Endothelial cell of umbilical vein (primary cell): Measurements from ENCODE around the gene C16orf86. TPM values are rescaled to one million over a fixed set of nuclear protein-coding genes. Genes with fewer than 3 reads are reported as not detected.

Experiments
- BruUV-seq: library from RNA; stranded (reverse); fragments of 400-500 nt; replicated peaks from 2 replicates; lab custom pipeline; 2021; lab: Mats Ljungman, UMichigan
- CTCF ChIA-PET: fragments of 300-600, 350-600 bp; sonication (Branson Sonifier 250); formaldehyde crosslinking; loops from one replicate; lab custom pipeline; 2021; ENCODE audit warnings: antibody characterized with exemption, inconsistent platforms; lab: Charles Lee
- POLR2A ChIA-PET: fragments of 300-600, 350-600 bp; sonication (Branson Sonifier 250); formaldehyde crosslinking; loops from one replicate; lab custom pipeline; 2021; ENCODE audit warnings: antibody characterized with exemption, inconsistent platforms; lab: Charles Lee
- DNase-seq: peaks from one replicate; pipeline ENCODE4 v3.0.0-alpha.2; 2011; ENCODE audit warnings: low read depth, low spot score
- FAIRE-seq: peaks from 2 replicates; lab custom pipeline; 2011; peaks lifted over from hg19 to GRCh38; lab: Jason Lieb, UNC
- H2AFZ ChIP-seq: 2 replicates; pipeline ENCODE4 v1.6.0; 2012; ENCODE audit warnings: low read depth, low read length, control low read depth, inconsistent platforms
- H3K27ac ChIP-seq: 2 replicates; pipeline ENCODE4 v1.5.1; 2011; ENCODE audit warnings: low read depth, mild to moderate bottlenecking, control low read depth, low read length, moderate library complexity; ENCODE audit not compliant: insufficient read depth
- H3K27me3 ChIP-seq, 2 experiments: 2 replicates each; pipeline versions ENCODE4 v1.6.0 to v1.6.1; 2011; ENCODE audit warnings: low read length in 2 of 2, mixed read lengths in 1 of 2; ENCODE audit not compliant: control insufficient read depth in 2 of 2, insufficient read depth in 2 of 2
- H3K36me3 ChIP-seq, 2 experiments: 2 replicates in 1 of 2; 3 replicates in 1 of 2; pipeline ENCODE4 v1.5.1; 2011; ENCODE audit warnings: low read length in 2 of 2, mild to moderate bottlenecking in 1 of 2, moderate library complexity in 1 of 2; ENCODE audit not compliant: control insufficient read depth in 2 of 2, insufficient read depth in 2 of 2; ENCODE audit errors: extremely low read depth in 1 of 2
- H3K4me1 ChIP-seq: 3 replicates; pipeline ENCODE4 v1.5.1; 2011; ENCODE audit warnings: mild to moderate bottlenecking, low read length; ENCODE audit not compliant: control insufficient read depth, insufficient read depth; ENCODE audit errors: extremely low read depth
- H3K4me2 ChIP-seq: 2 replicates; pipeline ENCODE4 v1.6.1; 2011; ENCODE audit warnings: low read length, control low read depth, mixed read lengths; ENCODE audit not compliant: insufficient read depth
- H3K4me3 ChIP-seq, 3 experiments: fragments of 200-600 bp in 1 of 3; sonication (generic), shearing (Covaris generic) in 1 of 3; replicated peaks in 1 of 3; 2 replicates each; pipeline ENCODE4 v1.5.1; 2011 to 2016; ENCODE audit warnings: control low read depth in 3 of 3, low read length in 3 of 3, mild to moderate bottlenecking in 2 of 3, inconsistent platforms in 1 of 3, low read depth in 1 of 3, moderate library complexity in 1 of 3; ENCODE audit not compliant: insufficient read depth in 1 of 3
- H3K79me2 ChIP-seq: 2 replicates; pipeline ENCODE4 v1.6.0; 2012; ENCODE audit warnings: low read length, inconsistent platforms; ENCODE audit not compliant: control insufficient read depth, insufficient read depth
- H3K9ac ChIP-seq: replicated peaks from 2 replicates; pipeline ENCODE3; 2011; ENCODE audit warnings: low read length, control low read depth; ENCODE audit not compliant: insufficient read depth; ENCODE audit errors: extremely low read depth
- H3K9me1 ChIP-seq: replicated peaks from 3 replicates; pipeline ENCODE4 v1.6.0; 2011; ENCODE audit warnings: mild to moderate bottlenecking, low read length; ENCODE audit not compliant: control insufficient read depth, insufficient read depth; ENCODE audit errors: extremely low read depth
- H3K9me3 ChIP-seq: replicated peaks from 2 replicates; pipeline ENCODE4 v1.5.1; 2012; ENCODE audit warnings: low read length, inconsistent platforms; ENCODE audit not compliant: control insufficient read depth, insufficient read depth
- H4K20me1 ChIP-seq: replicated peaks from 2 replicates; pipeline ENCODE3; 2011; ENCODE audit warnings: mild to moderate bottlenecking, low read length; ENCODE audit not compliant: control insufficient read depth, insufficient read depth; ENCODE audit errors: extremely low read depth
- EZH2 ChIP-seq: IDR thresholded peaks from 2 replicates; pipeline ENCODE4 v1.6.1; 2012; ENCODE audit warnings: borderline replicate concordance, low read depth, mild to moderate bottlenecking, moderate library complexity, low read length, inconsistent platforms; ENCODE audit not compliant: severe bottlenecking
- FOS ChIP-seq: IDR thresholded peaks from 2 replicates; pipeline ENCODE4 v1.6.1; 2011; ENCODE audit warnings: mild to moderate bottlenecking, low read length, moderate library complexity, borderline replicate concordance; ENCODE audit not compliant: insufficient read depth
- GATA2 ChIP-seq: IDR thresholded peaks from 2 replicates; pipeline ENCODE4 v1.7.0; 2011; ENCODE audit warnings: low read depth, mild to moderate bottlenecking, moderate library complexity, mixed read lengths, low read length; ENCODE audit not compliant: insufficient read length, insufficient read depth
- JUN ChIP-seq: IDR thresholded peaks from 2 replicates; pipeline ENCODE4 v1.6.1; 2011; ENCODE audit warnings: borderline replicate concordance, low read depth; ENCODE audit not compliant: insufficient read length, insufficient read depth
- MYC ChIP-seq: IDR thresholded peaks from one replicate; pipeline ENCODE4 v1.6.1; 2011; ENCODE audit warnings: mild to moderate bottlenecking, low read depth, low read length
- POLR2A ChIP-seq: IDR thresholded peaks from 2 replicates; pipeline ENCODE4 v1.6.1; 2012; ENCODE audit warnings: low read depth, mild to moderate bottlenecking, control low read depth, low read length
- dilution Hi-C: fragments of 300-500 bp; cut with MboI; formaldehyde crosslinking; loops from one replicate; pipeline ENCODE4 v1.15.0; 2019; ENCODE audit warnings: low sequenced_read_pairs; ENCODE audit not compliant: extremely low pct_ligation_motif_present
- intact Hi-C: fragments of 100-400 bp; cut with micrococcal nuclease; formaldehyde crosslinking; loops from one replicate; pipeline ENCODE4 v1.10.0; 2022
- polyA plus RNA-seq, 4 experiments: library from polyadenylated mRNA; depleted of rRNA in 3 of 4; stranded (reverse) in 3 of 4; unstranded in 1 of 4; fragments of >200 nt; gene quantifications; 2 replicates each; pipeline versions ENCODE4 v1.2.1 to v1.2.3, GENCODE V29; 2011 to 2012; ENCODE audit warnings: missing spikeins in 1 of 4
- total RNA-seq: library from RNA; stranded (reverse); gene quantifications from 2 replicates; pipeline ENCODE4 v1.2.3, GENCODE V29; 2021
- TF ChIP-seq, protein P1 (sequence below): IDR thresholded peaks from 2 replicates; pipeline ENCODE4 v1.6.1; 2011; ENCODE audit not compliant: insufficient read depth, insufficient read length
- TF ChIP-seq, protein P2 (sequence below), 2 donors: IDR thresholded peaks; 1 replicate in 1 of 2; 2 replicates in 1 of 2; pipeline ENCODE4 v1.5.1; 2011; ENCODE audit warnings: low read length in 2 of 2, mild to moderate bottlenecking in 2 of 2, moderate library complexity in 2 of 2, control low read depth in 1 of 2, inconsistent platforms in 1 of 2, low read depth in 1 of 2; ENCODE audit not compliant: insufficient read depth in 1 of 2; ENCODE audit errors: extremely low read depth in 1 of 2

The C16orf86 gene
- total and polyA plus RNA-seq, 2 donors (not counting 3 experiments of a cell fraction or from before 2014, with no cell fraction given), result 0.62 to 0.98 TPM

DNA sequence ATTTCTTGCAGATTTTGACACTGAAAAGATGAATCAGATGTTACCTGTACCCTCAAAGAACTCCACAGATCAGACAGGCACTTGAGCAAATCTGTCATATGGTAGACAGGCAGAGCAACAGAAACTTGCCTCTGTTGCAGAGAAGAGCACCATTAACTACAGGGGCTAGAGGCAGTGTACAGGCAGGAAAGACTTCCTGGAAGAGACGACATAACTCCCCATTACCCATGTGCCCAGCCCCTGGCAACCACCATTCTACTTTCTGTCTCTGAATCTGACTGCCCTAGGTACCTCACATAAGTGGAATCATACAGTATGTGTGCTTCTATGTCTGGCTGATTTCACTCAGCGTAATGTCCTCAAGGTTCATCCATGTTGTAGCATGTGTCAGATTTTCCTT lies 37.0 kb downstream of the C16orf86 start:
- intact Hi-C loops (no loop called here), dilution Hi-C loops (no loop called here)
- TF ChIP-seq JUN, result no peak
- TF ChIP-seq POLR2A, result no peak
- TF ChIP-seq, protein P1, sequence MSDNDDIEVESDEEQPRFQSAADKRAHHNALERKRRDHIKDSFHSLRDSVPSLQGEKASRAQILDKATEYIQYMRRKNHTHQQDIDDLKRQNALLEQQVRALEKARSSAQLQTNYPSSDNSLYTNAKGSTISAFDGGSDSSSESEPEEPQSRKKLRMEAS, result no peak
- no peak for TF ChIP-seq MYC
- TF ChIP-seq GATA2, result no peak
- TF ChIP-seq FOS, result no peak
- TF ChIP-seq, protein P2, sequence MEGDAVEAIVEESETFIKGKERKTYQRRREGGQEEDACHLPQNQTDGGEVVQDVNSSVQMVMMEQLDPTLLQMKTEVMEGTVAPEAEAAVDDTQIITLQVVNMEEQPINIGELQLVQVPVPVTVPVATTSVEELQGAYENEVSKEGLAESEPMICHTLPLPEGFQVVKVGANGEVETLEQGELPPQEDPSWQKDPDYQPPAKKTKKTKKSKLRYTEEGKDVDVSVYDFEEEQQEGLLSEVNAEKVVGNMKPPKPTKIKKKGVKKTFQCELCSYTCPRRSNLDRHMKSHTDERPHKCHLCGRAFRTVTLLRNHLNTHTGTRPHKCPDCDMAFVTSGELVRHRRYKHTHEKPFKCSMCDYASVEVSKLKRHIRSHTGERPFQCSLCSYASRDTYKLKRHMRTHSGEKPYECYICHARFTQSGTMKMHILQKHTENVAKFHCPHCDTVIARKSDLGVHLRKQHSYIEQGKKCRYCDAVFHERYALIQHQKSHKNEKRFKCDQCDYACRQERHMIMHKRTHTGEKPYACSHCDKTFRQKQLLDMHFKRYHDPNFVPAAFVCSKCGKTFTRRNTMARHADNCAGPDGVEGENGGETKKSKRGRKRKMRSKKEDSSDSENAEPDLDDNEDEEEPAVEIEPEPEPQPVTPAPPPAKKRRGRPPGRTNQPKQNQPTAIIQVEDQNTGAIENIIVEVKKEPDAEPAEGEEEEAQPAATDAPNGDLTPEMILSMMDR (IDR thresholded peaks at IDR 0.05; ENCODE audit: extremely low read depth in 1 of 2, insufficient read depth in 1 of 2, low read depth in 1 of 2, low read length in 2 of 2), result no peak
- no peak for TF ChIP-seq EZH2
- FAIRE-seq, result no peak
- Histone ChIP-seq H3K9ac (no peak overlapping the region), H3K9me1 (no peaks in the 10 kb centered on the region), H3K9me3 (no peaks in the 10 kb centered on the region), H3K79me2 (peaks cover 75% of the 10 kb centered on the region), H4K20me1 (peaks cover 7% of the 10 kb centered on the region), H3K4me1 (no peaks in the 10 kb centered on the region), H3K4me3 (no peak overlapping the region), H2AFZ (no peak overlapping the region), H3K27me3 (no peaks in the 10 kb centered on the region), H3K36me3 (no peaks in the 10 kb centered on the region), H3K27ac (no peak overlapping the region), H3K4me2 (no peak overlapping the region)
- BruUV-seq, result no TSS peak
- POLR2A ChIA-PET, result no interaction called here
- no peak for DNase-seq
- CTCF ChIA-PET, result interaction anchor here (1.0 to 1.7 kb wide), 2 partner anchors 15 to 182 kb away, joined by 3 read pairs; no protein-coding TSS in a partner anchor
